Measurements from ENCODE around the gene THPO.

THPO gene

GRCh38 chr3:184389935-184390528 lies 12.0 kb upstream of the THPO start:
- no peak for DNase-seq

GRCh38 chr3:184389384-184389783 lies 11.4 kb upstream of the THPO start:
- TF ChIP-seq POLR2A (IDR thresholded peaks at IDR 0.05; ENCODE audit: low read length) = no peak
- no peak for TF ChIP-seq GATA1 (IDR thresholded peaks at IDR 0.05; ENCODE audit: low read depth, low read length)

More at GRCh38 chr3:184389935-184390528, 12.0 kb upstream of the THPO start:
- no peak for TF ChIP-seq POLR2A (IDR thresholded peaks at IDR 0.05; ENCODE audit: low read length)
- no peak for TF ChIP-seq GATA1 (IDR thresholded peaks at IDR 0.05; ENCODE audit: low read depth, low read length)

GRCh38 chr3:184388936-184389230 lies 10.9 kb upstream of the THPO start:
- TF ChIP-seq GATA1 (IDR thresholded peaks at IDR 0.05; ENCODE audit: low read depth, low read length) (no peak), POLR2A (IDR thresholded peaks at IDR 0.05; ENCODE audit: low read length) (no peak)
- no peak for DNase-seq

More at GRCh38 chr3:184389384-184389783, 11.4 kb upstream of the THPO start:
- no peak for DNase-seq

- DNase-seq = no peak
- TF ChIP-seq POLR2A (IDR thresholded peaks at IDR 0.05; ENCODE audit: low read length) = no peak
- no peak for TF ChIP-seq GATA1 (IDR thresholded peaks at IDR 0.05; ENCODE audit: low read depth, low read length)
Observed at GRCh38 chr3:184388164-184388935, 10.3 kb upstream of the THPO start.

- TF ChIP-seq POLR2A (IDR thresholded peaks at IDR 0.05; ENCODE audit: low read length) (no peak), GATA1 (IDR thresholded peaks at IDR 0.05; ENCODE audit: low read depth, low read length) (no peak)
- DNase-seq = no peak
Observed at GRCh38 chr3:184387174-184387714, 9.2 kb upstream of the THPO start.

GRCh38 chr3:184386047-184386806 lies 8.2 kb upstream of the THPO start:
- TF ChIP-seq GATA1 (IDR thresholded peaks at IDR 0.05; ENCODE audit: low read depth, low read length) = no peak
- no peak for DNase-seq

- TF ChIP-seq POLR2A (IDR thresholded peaks at IDR 0.05; ENCODE audit: low read length) (no peak), GATA1 (IDR thresholded peaks at IDR 0.05; ENCODE audit: low read depth, low read length) (no peak)
- DNase-seq = no peak
Observed at GRCh38 chr3:184384856-184385422, 6.9 kb upstream of the THPO start.

GRCh38 chr3:184384342-184384741 lies 6.3 kb upstream of the THPO start:
- no peak for TF ChIP-seq POLR2A (IDR thresholded peaks at IDR 0.05; ENCODE audit: low read length)
- TF ChIP-seq GATA1 (IDR thresholded peaks at IDR 0.05; ENCODE audit: low read depth, low read length) = no peak
- DNase-seq = no peak

- DNase-seq = no peak
- TF ChIP-seq POLR2A (IDR thresholded peaks at IDR 0.05; ENCODE audit: low read length) (no peak), GATA1 (IDR thresholded peaks at IDR 0.05; ENCODE audit: low read depth, low read length) (no peak)
Observed at GRCh38 chr3:184383033-184383740, 5.2 kb upstream of the THPO start.

GRCh38 chr3:184382326-184383032 lies 4.5 kb upstream of the THPO start:
- DNase-seq = no peak
- TF ChIP-seq GATA1 (IDR thresholded peaks at IDR 0.05; ENCODE audit: low read depth, low read length) = no peak

GRCh38 chr3:184381261-184382224 lies 3.5 kb upstream of the THPO start:
- no peak for DNase-seq
- no peak for TF ChIP-seq POLR2A (IDR thresholded peaks at IDR 0.05; ENCODE audit: low read length)
- TF ChIP-seq GATA1 (IDR thresholded peaks at IDR 0.05; ENCODE audit: low read depth, low read length) = no peak

Data from erythroblast (primary cell).